HG02610 (cell line): ENCODE results near the gene CBY1.

Experiments
- ATAC-seq: cut with Tn5 transposase; IDR thresholded peaks from one replicate; pipeline ENCODE4 v1.9.1; 2021; ENCODE audit warnings: mild to moderate bottlenecking, moderate library complexity; ENCODE audit not compliant: unreplicated experiment

The CBY1 gene

DNA sequence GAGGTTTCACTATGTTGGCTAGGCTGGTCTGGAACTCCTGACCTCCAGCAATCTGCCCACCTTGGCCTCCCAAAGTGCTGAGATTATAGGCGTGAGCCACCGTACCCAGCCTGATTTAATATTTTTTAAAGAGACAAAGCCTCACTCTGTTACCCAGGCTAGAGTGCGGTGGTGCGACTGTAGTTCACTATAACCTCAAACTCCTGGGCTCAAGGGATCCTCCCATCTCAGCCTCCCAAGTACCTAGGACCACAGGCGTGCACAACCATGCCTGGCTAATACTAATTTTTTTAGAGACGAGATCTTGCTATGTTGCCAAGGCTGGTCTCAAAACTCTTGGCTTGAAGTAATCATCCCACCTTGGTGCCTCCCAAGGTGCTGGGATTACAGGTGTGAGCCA lies 62.8 kb downstream of the CBY1 start:
- no peak for ATAC-seq

DNA sequence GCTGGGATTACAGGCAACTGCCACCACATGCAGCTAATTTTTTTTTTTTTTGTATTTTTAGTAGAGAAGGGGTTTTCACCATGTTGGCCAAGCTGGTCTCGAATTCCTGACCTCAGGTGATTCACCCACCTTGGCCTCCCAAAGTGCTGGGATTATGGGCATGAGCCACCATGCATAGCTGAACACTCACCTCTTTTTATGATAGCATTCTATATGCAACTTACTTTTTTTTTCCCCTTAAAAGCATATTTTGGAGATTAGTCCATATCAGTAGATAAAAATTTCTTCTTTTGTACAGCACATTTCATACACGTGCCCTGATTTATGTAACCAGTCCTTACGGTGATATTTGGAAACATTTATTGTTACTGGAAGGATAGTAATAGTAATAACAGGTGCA lies 63.9 kb downstream of the CBY1 start:
- ATAC-seq = no peak

DNA sequence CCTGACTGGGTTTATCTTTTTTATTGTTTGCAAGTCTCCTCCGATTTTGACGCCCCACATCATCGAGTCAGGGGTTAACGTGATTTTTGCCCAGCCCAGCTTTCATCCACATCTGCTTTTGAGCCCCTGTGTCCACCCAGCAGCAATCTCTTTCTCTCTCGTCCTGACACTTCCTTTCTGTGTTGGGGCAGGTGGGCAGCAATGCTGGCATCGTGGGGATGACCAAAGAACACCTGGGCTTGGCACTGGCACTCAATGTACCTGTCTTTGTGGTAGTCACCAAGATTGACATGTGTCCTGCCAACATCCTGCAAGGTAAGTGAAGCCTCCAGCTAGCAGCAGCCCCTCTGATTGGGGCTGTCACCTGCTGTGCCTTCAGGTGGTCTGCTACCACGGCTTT lies 65.1 kb downstream of the CBY1 start:
- no peak for ATAC-seq
